Mammary epithelial cell (primary cell): ENCODE results near the gene DDC.

Experiments
- EZH2 ChIP-seq: IDR thresholded peaks from 2 replicates; pipeline ENCODE4 v1.6.1; 2012; ENCODE audit warnings: low read length, inconsistent platforms, borderline replicate concordance
- TF ChIP-seq, protein P1 (sequence below), 2 donors: IDR thresholded peaks in 1 of 2; conservative IDR thresholded peaks in 1 of 2; 2 replicates each; pipeline ENCODE4 v1.5.1; 2011 to 2012; ENCODE audit warnings: inconsistent platforms in 2 of 2, low read length in 2 of 2, mild to moderate bottlenecking in 2 of 2, control low read depth in 1 of 2, low read depth in 1 of 2; ENCODE audit not compliant: insufficient read depth in 1 of 2; ENCODE audit errors: extremely low read depth in 1 of 2

DNA sequence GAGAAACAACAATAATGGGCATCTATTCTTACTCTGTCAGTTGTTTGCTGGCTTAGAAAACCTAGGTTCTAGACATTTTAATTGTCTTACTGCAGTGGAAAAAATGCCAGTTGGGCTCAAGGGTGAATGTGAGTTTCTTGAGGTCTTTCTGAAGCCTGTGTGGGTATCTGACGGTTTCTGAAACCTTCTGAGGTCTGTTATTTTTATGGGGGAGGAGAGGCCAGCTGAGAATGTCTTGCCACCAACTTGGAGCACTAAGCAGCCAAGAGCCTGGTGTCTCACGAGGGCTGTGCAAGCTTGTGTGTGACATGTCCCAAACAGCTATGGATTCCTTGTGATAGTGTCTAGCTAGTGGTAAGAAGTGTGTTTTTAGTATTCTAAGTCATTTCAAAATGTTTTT is 24.2 kb upstream of the DDC start:
- TF ChIP-seq, protein P1, sequence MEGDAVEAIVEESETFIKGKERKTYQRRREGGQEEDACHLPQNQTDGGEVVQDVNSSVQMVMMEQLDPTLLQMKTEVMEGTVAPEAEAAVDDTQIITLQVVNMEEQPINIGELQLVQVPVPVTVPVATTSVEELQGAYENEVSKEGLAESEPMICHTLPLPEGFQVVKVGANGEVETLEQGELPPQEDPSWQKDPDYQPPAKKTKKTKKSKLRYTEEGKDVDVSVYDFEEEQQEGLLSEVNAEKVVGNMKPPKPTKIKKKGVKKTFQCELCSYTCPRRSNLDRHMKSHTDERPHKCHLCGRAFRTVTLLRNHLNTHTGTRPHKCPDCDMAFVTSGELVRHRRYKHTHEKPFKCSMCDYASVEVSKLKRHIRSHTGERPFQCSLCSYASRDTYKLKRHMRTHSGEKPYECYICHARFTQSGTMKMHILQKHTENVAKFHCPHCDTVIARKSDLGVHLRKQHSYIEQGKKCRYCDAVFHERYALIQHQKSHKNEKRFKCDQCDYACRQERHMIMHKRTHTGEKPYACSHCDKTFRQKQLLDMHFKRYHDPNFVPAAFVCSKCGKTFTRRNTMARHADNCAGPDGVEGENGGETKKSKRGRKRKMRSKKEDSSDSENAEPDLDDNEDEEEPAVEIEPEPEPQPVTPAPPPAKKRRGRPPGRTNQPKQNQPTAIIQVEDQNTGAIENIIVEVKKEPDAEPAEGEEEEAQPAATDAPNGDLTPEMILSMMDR (conservative IDR thresholded peaks at IDR 0.05 in 1 of 2, IDR thresholded peaks at IDR 0.05 in 1 of 2; ENCODE audit: extremely low read depth in 1 of 2, insufficient read depth in 1 of 2, low read depth in 1 of 2, low read length in 2 of 2) = no peak
- TF ChIP-seq EZH2 = no peak
